ENCODE results near the gene PPP1R3G.

- TF ChIP-seq CTCF (IDR thresholded peaks at IDR 0.05) (no peak), ZFX (IDR thresholded peaks at IDR 0.05; ENCODE audit: borderline replicate concordance) (no peak)
Measured at GRCh38 chr6:5109436-5109835, 24.3 kb downstream of the PPP1R3G start.

Measured in 22Rv1 (cell line).